ENCODE data around the gene RHOD. TPM values are rescaled to one million over a fixed set of nuclear protein-coding genes. Genes with fewer than 3 reads are reported as not detected.

The RHOD gene
- total and polyA plus RNA-seq, 2 of the 8 experiments (the other 6 are each of a cell fraction or from before 2014, with no cell fraction given): 12.1 to 17.6 TPM

DNA sequence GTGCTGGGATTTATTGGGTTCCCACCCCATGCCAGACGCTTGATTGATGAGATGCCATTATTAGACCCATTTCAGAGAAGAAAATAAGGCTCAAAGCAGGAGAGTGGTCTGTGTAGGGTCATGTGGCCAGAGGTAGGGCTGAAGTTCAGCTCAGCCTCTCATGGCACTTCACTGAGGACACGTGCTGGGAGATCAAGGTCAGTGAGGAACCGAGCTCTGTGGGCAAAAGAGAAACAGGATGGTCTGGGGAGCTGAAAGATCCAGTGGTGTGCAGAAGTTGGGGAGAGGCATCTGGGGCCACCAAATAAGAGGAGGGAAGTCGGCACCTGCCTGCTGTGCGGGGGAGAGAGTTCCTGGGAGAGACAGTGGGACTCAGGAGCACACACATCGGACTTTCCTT is 19.6 kb downstream of the RHOD start (continued):
- no peak for TF ChIP-seq CREB1 (IDR thresholded peaks at IDR 0.05)
- no peak for TF ChIP-seq PHF8 (conservative IDR thresholded peaks at IDR 0.05; ENCODE audit: low read depth, low read length)
- TF ChIP-seq RNF2 (IDR thresholded peaks at IDR 0.05; ENCODE audit: borderline replicate concordance, low read depth, low read length, missing control alignments, poor library complexity, severe bottlenecking): no peak
- TF ChIP-seq CHD1 (IDR thresholded peaks at IDR 0.05; ENCODE audit: low read depth, low read length): no peak
- TF ChIP-seq, protein P1, sequence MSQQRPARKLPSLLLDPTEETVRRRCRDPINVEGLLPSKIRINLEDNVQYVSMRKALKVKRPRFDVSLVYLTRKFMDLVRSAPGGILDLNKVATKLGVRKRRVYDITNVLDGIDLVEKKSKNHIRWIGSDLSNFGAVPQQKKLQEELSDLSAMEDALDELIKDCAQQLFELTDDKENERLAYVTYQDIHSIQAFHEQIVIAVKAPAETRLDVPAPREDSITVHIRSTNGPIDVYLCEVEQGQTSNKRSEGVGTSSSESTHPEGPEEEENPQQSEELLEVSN (IDR thresholded peaks at IDR 0.05): no peak
- no peak for TF ChIP-seq CEBPB (IDR thresholded peaks at IDR 0.05; ENCODE audit: low read depth, low read length)
- no peak for TF ChIP-seq BRCA1 (IDR thresholded peaks at IDR 0.05; ENCODE audit: low read depth, low read length)
- no peak for TF ChIP-seq GABPA (IDR thresholded peaks at IDR 0.05; ENCODE audit: borderline replicate concordance, insufficient read depth, low read length)
- TF ChIP-seq SP1 (IDR thresholded peaks at IDR 0.05; ENCODE audit: low read depth, low read length): no peak
- no peak for TF ChIP-seq RFX5 (IDR thresholded peaks at IDR 0.05; ENCODE audit: borderline replicate concordance, low read depth, low read length)

Measured in H1 (cell line).